GM19397 (cell line): Measurements from ENCODE around the gene INPP5D.
"Not testable (repeated sequence)": the region's sequence is repeated elsewhere in the genome, so short reads cannot be mapped to it uniquely, and the experiment has no call there.

ENCODE experiments used
- ATAC-seq: cut with Tn5 transposase; IDR thresholded peaks from one replicate; pipeline ENCODE4 v1.9.1; 2021; ENCODE audit warnings: mild to moderate bottlenecking, moderate library complexity; ENCODE audit not compliant: unreplicated experiment

Gene INPP5D

DNA sequence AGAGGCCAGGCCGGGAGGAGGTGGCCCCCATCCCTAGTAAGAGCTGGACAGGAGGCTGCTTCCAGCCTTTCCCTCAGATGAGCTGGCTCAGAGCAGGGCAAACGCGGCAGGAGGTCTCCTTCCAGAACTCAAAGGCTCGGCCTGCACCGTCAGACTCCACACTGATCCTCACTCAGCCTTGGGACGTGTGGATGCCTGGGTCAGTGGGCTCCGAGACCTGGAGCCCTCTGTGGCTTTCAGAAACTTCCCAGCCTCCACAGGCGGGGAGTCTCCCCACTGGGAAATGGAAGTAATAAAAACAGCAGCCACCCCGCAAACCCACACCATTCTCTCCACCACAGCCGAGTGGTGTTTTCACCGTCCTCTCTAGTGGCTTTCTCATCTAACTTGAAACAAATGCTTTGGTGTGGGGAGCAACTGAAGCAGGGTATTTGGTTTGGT, 54.3 kb downstream of the INPP5D start:
- ATAC-seq: no peak

DNA sequence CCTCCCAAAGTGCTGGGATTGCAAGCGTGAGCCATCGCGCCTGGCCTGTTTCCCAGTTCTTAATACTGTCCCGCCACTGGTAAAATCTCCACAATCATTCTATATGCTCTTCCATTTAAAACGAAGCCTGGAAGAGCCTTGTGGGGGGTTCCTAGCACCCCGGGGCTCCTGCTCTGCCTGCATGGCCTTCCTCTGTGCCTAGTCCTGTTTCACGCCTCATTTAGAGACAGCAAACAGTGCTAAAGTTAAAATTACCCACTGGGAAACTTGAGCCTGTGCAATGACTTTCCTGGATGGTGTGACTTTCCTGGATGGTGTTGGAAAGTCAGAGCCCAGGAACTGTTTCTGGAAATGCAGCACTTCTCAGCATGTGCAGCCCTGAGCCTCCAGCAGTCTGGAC, 55.0 kb downstream of the INPP5D start:
- ATAC-seq: no peak

DNA sequence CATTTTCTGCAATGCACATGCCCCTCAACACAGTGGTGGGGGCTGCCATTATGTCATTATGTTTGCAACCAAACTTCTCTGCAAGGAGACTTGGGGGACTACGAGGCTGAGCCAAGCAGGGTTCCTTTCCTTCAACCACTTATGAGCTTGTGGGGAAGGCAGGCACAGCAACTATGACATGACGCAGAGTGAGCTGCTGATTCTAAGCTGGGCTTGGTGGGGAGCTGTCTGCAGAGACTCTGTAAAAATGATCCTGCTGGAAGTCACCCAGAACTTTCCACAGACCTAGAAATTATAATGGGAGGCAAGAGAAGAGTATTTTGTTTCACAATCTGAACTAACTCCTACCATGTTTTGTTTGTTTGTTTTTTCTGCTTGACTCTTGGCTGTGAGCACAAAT, 55.6 kb downstream of the INPP5D start:
- no peak for ATAC-seq

DNA sequence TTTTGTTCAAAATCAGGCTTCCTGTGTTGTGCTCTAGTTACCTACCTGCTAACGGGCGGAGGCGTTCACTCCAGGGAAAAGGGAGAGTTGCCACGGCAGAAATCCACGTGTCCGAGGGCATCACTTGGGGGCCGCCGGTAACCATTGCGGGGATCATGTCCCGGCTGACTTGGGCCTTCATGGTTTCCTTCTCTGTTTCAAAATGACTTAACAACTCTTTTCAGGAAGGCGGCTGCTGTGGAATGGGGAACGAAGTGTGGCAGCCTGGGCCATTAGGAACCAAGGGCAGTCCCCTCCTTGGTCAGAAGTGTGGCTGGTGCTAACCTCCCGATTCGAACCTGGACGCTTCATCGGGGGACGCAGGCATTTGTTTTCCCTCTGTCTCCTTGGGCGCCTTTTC, 56.8 kb downstream of the INPP5D start:
- no peak for ATAC-seq

DNA sequence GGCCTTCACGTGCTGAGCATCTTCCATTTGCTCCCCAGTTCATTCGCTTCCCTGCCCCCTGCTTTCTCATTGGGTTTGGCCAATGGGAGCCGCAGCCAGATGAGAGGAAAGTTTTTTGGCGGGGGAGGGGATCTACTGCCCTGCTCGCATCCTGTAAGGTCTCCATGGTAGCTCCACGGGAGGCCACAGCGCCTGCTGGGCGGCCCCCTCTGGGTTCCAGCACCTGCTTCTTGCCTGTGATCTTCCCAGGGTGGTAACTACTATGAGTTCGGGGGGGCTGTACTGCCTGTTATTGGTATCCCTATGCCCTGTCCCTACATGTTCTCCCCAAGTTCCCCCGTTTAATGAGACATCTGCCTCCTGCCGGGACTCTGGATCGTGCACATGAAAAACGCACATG, 57.2 kb downstream of the INPP5D start:
- no peak for ATAC-seq

DNA sequence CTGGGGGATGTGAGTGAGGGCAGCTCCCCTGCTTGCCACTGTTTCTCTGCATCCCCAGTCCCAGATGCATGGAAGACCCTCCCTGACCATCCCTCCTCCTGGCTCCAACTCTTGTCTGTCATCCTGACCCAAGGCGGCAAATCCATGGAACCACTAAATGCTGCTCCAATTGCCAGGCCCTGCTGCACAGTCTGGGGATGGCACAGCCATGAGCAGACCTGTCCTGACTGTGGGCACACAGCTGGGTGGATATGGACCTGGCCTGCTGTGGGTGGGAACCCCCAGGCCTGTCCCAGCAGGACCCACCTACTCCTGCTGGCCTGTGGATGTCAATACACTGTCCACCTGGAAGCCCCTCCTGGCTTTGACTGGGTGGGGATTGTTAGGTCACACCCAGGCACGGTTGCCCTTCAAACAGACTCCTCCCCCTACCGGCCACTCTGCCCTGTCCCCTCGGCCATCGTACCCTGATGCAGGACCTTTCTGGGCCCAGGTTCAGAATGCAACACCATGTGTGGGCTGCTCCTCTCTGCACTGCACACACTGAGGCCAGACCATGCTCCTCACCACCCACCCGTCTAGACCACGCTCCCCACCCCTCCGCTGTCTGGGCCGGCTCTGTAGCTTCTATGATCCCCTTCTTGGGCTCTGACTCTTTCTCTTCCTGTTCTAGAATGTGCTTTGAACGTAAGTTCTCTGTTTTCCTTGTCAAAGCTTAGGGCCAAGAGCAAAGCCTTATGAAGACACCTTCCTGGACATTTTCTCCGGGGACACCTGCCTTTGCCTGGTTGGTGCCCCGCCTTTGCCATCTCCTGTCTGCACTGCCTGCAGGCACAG, 57.9 kb downstream of the INPP5D start:
- no peak for ATAC-seq

DNA sequence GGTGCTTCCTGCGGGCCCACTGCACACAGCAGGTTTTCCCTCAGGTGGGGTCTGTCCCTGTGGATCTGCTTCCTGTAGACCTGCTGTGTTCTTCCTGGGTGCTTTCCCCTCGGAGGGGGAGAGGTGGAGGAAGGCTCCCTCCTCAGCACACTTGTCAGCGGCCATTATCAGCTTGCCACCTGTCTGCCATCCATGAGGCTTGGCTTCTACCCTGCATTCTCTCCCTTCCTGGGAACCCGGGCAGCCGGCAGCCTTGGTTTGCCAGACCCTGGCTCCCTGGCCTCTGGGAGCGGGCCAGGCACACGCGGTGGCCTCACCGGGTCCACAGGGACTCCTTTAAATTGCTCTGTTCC, 58.5 kb downstream of the INPP5D start:
- no peak for ATAC-seq

DNA sequence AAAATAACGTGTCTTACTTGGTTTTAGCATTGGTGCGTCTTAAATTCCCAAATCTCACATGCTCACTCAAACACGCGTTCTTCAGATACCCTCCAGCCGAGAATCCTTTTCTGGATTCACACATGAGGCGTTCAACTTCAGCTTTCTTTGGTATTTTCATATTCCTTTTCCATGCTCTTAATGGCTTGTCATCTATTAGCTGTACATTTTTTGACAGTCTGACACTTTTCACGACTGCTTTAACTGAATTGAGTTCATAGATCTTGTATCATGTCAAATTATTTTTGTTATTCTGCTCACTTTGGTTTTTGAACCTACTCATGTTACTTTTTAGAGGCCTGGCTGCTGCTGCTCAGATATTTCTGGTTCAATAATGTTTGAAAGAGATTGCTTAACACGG, 59.0 kb downstream of the INPP5D start:
- ATAC-seq: no peak

DNA sequence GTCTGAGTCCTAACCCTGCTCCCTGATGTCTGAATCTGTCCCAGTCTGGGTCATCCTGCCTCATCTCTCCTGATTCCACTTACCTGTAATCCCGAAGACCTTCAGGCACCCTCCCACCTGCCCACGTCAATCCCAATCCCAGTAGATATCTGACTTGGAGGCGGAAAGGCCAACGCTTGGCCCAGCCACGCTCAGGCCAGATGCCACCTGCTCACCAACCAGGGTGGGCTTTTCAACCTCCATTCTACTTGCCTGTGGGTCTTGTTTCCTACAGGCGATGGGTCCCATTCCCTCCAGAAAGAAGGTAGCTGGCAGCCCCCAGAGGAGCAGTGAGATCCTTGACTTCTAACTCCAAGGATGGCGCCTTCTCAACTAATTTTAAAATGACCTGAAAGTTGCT, 59.7 kb downstream of the INPP5D start:
- ATAC-seq: no peak

DNA sequence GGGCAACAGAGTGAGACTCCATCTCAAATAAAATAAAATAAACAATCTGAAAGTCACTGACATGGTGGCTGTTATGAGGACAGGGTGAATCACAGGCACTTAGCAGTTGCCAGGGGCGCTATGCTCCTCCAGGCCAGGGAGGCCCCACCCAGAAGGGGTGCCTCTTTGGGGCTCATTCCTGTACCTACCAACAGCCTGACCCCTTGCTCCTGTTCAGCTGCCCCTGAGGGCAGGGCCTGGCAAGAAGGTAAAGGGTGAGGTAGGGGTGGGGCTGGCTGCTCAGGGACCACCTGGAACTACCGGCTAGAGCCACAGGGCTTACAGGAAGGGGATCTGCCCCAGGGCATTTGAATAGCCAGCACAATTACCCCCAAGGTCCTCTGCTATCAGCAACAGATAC, 60.3 kb downstream of the INPP5D start:
- ATAC-seq: no peak

DNA sequence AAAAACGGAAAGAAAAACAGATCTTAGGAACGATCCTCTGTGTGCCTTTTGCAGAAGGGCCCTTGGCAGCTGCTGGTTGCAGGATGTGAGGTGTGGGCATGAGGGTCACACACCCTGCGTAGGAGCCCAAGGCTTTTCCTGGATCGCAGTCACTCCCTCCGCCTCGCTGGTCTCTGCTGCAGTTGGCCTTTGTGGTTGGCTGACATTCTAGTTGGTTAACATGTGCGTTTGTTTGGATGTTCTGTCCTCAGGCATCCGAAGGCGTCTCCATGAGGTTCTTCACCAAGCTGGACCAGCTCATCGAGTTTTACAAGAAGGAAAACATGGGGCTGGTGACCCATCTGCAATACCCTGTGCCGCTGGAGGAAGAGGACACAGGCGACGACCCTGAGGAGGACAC, 61.7 kb downstream of the INPP5D start:
- ATAC-seq: no peak

DNA sequence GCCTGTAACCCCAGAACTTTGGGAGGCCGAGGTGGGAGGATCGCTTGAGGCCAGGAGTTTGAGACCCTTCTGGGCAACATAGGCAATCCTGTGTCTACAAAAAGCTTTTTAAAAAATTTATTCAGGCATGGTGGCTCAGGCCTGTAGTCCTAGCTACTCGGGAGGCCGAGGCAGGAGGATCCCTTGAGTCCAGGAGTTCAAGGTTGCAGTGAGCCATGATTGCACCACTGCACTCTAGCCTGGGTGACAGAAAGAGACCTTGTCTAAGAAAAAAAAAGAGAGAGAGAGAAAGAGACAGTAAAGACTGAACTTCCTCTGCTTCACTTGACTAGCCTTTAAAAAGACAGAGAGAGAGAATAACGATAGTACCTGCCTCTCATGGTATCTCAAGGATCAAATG, 62.4 kb downstream of the INPP5D start:
- ATAC-seq: no peak

DNA sequence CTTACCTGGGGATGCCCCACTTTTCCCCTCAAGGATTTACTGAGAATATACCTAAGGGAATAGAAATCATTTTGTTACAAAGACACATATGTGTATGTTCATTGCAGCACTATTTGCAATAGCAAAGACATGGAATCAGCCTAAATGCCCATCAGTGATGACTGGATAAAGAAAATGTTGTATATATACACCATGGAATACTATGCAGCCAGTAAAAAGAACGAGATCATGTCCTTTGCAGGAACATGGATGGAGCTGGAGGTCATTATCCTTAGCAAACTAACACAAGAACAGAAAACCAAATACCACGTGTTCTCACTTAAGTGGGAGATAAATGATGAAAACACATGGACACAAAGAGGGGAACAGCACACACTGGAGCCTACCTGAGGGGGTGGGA, 63.4 kb downstream of the INPP5D start:
- ATAC-seq: not testable (repeated sequence)

DNA sequence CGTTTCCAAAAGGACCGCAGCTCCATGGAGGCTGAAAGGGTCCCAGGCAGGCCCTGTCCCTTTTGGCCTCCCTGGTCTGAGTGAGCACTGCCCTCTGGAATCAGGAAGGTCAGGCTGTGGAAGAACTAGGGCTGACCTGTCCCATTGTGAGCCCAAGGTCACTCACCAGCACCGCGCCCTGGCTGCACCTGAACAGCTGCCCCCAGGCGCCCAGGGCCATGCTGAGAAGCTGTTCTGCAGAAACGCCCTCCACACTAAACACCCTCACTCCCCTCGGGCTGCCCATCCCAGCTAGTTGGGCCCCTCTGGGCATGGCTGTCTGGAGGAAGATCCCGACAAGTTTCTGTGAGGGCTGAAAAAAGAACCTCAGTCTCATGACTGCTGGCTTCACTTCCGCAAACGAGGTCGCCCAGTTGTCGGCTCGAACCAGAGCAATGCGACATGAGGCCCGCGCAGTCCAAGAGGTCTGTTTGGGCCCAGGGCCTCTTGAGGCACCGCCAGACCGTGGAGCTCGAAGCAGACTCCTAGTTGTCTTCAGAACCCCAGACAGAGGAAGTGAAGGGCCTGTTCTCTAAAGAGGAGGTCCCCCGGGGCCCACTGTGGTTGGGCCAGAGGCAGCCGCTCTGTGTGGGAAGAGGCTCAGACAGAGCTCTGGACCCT, 64.4 kb downstream of the INPP5D start:
- ATAC-seq: peak; percentile 87

DNA sequence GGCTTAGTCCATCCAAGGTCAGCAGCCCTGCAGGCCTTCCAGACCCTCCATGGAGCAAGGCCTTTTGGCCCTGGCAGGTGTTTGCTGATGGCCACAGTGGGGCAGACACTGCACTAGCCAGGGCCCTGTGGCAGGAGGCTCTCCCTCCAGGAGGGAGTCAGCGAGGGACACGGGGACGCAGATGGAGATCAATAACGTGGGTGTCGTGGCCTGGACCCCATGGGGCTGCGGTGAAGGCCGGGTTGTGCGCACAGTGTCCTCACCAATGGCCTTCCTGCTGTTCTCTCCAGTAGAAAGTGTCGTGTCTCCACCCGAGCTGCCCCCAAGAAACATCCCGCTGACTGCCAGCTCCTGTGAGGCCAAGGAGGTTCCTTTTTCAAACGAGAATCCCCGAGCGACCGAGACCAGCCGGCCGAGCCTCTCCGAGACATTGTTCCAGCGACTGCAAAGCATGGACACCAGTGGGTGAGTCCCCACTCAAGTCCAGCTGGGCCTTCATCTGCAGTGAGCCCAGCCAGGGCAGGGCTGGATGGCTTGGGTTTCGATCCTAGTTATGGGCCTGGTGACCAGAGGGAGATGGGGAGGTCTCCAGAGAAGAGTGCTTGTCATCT, 65.4 kb downstream of the INPP5D start:
- ATAC-seq: no peak

DNA sequence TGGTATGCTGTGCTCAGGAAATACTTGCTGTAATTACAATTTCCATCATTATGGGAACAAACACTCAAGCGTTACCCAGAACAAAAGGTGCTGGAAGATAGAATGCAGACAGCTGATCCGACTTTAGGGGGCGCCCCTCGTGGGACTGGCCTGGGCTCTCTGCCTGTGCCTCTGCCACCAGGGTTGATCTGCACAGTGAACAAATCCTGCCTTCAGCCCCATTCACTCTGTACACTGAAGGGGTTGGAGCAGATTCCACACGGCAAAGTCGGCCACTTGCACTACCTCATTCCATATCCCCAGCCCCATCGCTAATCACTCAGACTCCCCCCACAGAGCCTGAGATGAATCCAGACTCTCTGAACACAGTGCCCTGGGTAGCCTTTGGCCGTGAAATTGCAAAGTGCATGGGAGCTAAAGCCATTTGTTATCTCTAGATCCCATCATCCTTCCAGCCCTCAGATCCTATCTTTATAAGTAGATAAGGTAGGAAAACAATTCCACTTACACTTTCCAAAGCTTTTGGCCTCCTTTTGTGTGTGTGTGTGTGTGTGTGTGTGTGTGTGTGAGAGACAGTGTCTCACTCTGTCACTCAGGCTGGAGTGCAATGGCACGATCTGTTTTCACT, 69.3 kb downstream of the INPP5D start:
- no peak for ATAC-seq

DNA sequence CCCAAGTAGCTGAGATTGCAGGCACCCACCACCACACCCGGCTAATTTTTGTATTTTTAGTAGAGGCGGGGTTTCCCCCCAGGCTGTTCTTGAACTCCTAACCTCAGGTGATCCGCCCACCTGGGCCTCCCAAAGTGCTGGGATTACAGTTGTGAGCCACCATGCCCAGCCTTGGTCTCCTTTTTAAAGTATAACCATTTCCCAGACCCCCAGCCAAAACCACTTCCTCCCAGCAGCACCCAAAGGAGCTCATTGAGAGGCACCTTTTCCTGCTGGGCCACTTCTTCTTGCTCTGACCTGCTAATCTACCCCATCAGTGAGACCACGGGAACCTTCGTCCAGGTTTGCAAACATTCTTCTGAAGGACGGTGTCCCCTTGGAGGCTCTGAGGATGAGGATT, 69.9 kb downstream of the INPP5D start:
- no peak for ATAC-seq

DNA sequence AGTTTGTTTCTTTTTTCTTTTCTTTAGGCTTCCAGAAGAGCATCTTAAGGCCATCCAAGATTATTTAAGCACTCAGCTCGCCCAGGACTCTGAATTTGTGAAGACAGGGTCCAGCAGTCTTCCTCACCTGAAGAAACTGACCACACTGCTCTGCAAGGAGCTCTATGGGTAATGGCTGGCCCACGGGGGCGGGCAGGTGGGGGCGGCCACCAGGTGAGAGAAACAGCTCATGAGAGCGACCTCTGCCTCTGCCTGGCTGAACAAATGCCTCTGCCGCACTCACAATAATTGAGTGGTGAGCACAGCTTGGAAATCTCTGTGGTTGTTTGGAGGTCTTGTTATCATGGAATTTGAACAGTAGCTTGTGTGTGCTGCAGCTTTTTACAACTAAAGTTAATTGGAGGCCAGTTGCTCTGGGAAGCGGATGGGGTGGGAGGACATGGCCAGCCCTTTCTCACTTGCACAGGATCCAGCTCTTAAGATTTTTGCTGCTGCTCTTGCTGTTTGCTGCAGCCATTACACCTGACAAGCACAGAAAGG, 70.4 kb downstream of the INPP5D start:
- ATAC-seq: no peak

DNA sequence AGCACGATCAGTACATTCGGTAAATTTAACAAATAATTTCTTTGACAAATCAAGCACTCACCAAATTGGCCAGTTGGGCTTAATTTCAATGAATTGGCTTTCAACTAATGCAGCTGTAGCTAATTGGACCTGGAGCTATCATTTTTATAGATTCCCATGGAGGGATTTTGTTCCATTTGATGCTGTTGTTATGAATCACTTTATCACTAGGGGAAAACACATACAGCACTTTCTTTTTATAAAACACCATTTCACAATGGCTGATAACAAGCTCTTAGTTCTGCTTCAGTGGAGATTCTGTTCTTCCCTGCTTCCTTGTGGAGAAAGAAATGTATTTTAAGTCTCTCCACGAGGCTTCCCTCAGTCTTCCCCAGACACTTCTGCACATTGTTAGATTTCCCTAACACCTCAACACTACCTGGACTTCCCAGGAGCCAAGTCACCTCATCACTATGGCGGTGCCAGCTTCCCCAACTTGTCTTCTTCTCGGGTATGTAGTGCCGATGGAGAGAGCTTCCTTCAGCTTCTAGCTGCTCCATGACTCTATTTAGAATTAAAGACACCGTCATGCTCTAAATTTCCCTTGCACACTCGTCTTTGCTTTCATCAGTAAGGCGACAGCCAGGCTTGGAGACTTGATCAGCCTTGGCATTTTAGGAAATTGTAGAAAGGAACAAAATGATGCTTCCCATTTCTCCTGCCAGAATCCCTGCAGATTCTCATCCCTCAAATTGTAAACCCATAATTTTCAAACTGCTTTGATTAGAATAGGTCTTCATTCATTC, 72.0 kb downstream of the INPP5D start:
- ATAC-seq: no peak

DNA sequence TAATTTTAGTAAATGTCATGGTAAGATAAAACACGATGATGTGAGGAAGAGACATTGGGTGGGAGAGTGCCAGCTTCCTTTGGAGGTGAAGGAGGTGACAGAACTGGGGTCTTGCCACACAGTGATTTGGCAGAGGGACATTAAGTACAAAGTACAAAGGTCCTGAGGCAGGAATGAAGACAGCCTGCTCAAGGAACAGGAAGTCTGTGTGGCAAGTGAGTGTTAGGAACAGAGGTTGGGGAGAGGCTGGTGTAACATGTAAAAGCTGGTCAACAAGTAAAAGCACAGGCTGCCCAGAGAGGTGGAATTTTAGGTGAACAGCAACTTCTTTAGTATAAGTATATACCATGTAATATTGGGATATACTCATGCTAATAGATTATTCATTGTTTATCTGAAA, 73.1 kb downstream of the INPP5D start:
- ATAC-seq: no peak

DNA sequence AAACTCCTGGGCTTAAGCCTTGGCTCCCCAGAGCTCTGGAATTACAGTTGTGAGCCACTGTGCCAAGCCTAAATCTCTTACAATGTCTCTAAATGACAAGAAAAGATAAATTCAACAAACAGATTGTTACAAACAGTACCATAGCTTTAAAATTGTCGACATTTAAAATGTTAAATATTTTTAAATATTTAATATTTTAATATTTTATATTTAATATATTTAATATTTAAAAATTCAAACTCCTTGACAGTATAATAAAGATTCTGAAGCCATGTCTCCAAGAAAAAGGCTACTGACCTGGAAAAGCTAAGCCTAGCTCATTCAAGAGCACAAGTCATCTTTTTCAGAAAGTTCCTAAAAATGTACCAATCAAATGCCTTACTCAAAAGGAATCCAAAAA, 75.3 kb downstream of the INPP5D start:
- no peak for ATAC-seq
